ENCODE data around the gene CMC4. TPM values are rescaled to one million over a fixed set of nuclear protein-coding genes. Genes with fewer than 3 reads are reported as not detected.

Gene CMC4
- total and polyA plus RNA-seq, 3 experiments from 2014 or later, result 3.6 to 28.7 (median 4.3) TPM

Other genes starting within 250 kb of the CMC4 start
- gene SMIM9, start 236.5 kb downstream of the CMC4 start, total RNA-seq, result not detected
- gene SMIM9, start 236.5 kb downstream of the CMC4 start, polyA plus RNA-seq, result not detected
- gene F8A1, start 184.8 kb downstream of the CMC4 start, total RNA-seq, result 10 to 100 TPM; 45.2 to 48.0 TPM
- 83.7 TPM for gene F8A1, start 184.8 kb downstream of the CMC4 start, polyA plus RNA-seq
- 10 to 100 TPM; 10.8 to 11.9 TPM for gene F8, start 48.4 kb downstream of the CMC4 start, total RNA-seq
- 15.2 TPM for gene F8, start 48.4 kb downstream of the CMC4 start, polyA plus RNA-seq
- 100 to 1,000 TPM in 1 of 2 experiments, 10 to 100 TPM in 1; 96.4 to 104 TPM for gene FUNDC2, start 44.3 kb downstream of the CMC4 start, total RNA-seq
- 178 TPM for gene FUNDC2, start 44.3 kb downstream of the CMC4 start, polyA plus RNA-seq
- gene MTCP1, start within 50 bp of the CMC4 start, total RNA-seq, result 10 to 100 TPM; 22.6 to 24.2 TPM
- 21.8 TPM for gene MTCP1, start within 50 bp of the CMC4 start, polyA plus RNA-seq
- gene BRCC3, start 372 bp upstream of the CMC4 start, total RNA-seq, result 10 to 100 TPM; 37.0 to 41.3 TPM
- gene BRCC3, start 372 bp upstream of the CMC4 start, polyA plus RNA-seq, result 27.3 TPM
- 10 to 100 TPM; 80.1 to 86.3 TPM for gene VBP1, start 145.3 kb upstream of the CMC4 start, total RNA-seq
- gene VBP1, start 145.3 kb upstream of the CMC4 start, polyA plus RNA-seq, result 78.9 TPM
- gene RAB39B, start 193.4 kb upstream of the CMC4 start, total RNA-seq, result 10 to 100 TPM; 12.0 to 12.5 TPM
- gene RAB39B, start 193.4 kb upstream of the CMC4 start, polyA plus RNA-seq, result 7.2 TPM